Measurements from ENCODE around the gene RTN4IP1.

RTN4IP1 gene

GRCh38 chr6:106617302-106617701, 12.0 kb downstream of the RTN4IP1 start:
- Histone ChIP-seq H3K27ac (ENCODE audit: low read depth, low read length) (no peak overlapping the region), H3K27me3 (ENCODE audit: control insufficient read depth in 5 of 5, insufficient read depth in 4 of 5, low read length in 5 of 5) (no peaks in the 10 kb centered on the region), H3K4me3 (ENCODE audit: low read depth in 1 of 5, low read length in 5 of 5) (no peak overlapping the region), H3K36me3 (ENCODE audit: control insufficient read depth in 5 of 5, insufficient read depth in 5 of 5, low read length in 5 of 5) (peaks cover 2 to 16% (median 8%) of the 10 kb centered on the region in 5 donors), H3K9me3 (ENCODE audit: control insufficient read depth in 5 of 5, low read length in 5 of 5) (no peaks in the 10 kb centered on the region), H3K9ac (ENCODE audit: low read length in 5 of 5) (no peak overlapping the region), H3K4me1 (ENCODE audit: control insufficient read depth in 5 of 5, insufficient read depth in 5 of 5, low read length in 5 of 5) (no peaks in the 10 kb centered on the region)

GRCh38 chr6:106614592-106615257, 14.6 kb downstream of the RTN4IP1 start:
- Histone ChIP-seq H3K4me1 (ENCODE audit: control insufficient read depth in 5 of 5, insufficient read depth in 5 of 5, low read length in 5 of 5) (no peaks in the 10 kb centered on the region), H3K9ac (ENCODE audit: low read length in 5 of 5) (no peak overlapping the region), H3K27ac (ENCODE audit: low read depth, low read length) (no peak overlapping the region), H3K27me3 (ENCODE audit: control insufficient read depth in 5 of 5, insufficient read depth in 4 of 5, low read length in 5 of 5) (no peaks in the 10 kb centered on the region), H3K4me3 (ENCODE audit: low read depth in 1 of 5, low read length in 5 of 5) (no peak overlapping the region), H3K9me3 (ENCODE audit: control insufficient read depth in 5 of 5, low read length in 5 of 5) (no peaks in the 10 kb centered on the region), H3K36me3 (ENCODE audit: control insufficient read depth in 5 of 5, insufficient read depth in 5 of 5, low read length in 5 of 5) (peaks cover 2 to 15% (median 9%) of the 10 kb centered on the region in 5 donors)

GRCh38 chr6:106614166-106614565, 15.1 kb downstream of the RTN4IP1 start:
- H3K27ac ChIP-seq (ENCODE audit: low read depth, low read length): no peak overlapping the region
- no peaks in the 10 kb centered on the region for H3K9me3 ChIP-seq (ENCODE audit: control insufficient read depth in 5 of 5, low read length in 5 of 5)
- H3K4me3 ChIP-seq (ENCODE audit: low read depth in 1 of 5, low read length in 5 of 5): no peak overlapping the region
- no peak overlapping the region for H3K9ac ChIP-seq (ENCODE audit: low read length in 5 of 5)
- H3K4me1 ChIP-seq (ENCODE audit: control insufficient read depth in 5 of 5, insufficient read depth in 5 of 5, low read length in 5 of 5): no peaks in the 10 kb centered on the region
- H3K36me3 ChIP-seq (ENCODE audit: control insufficient read depth in 5 of 5, insufficient read depth in 5 of 5, low read length in 5 of 5): peaks cover 2 to 14% (median 9%) of the 10 kb centered on the region in 5 donors
- H3K27me3 ChIP-seq (ENCODE audit: control insufficient read depth in 5 of 5, insufficient read depth in 4 of 5, low read length in 5 of 5): no peaks in the 10 kb centered on the region

- peaks cover 2 to 10% (median 9%) of the 10 kb centered on the region in 5 donors for H3K36me3 ChIP-seq (ENCODE audit: control insufficient read depth in 5 of 5, insufficient read depth in 5 of 5, low read length in 5 of 5)
- H3K9ac ChIP-seq (ENCODE audit: low read length in 5 of 5): peak overlapping the region in 1 of 5 donors; percentile 16
- no peaks in the 10 kb centered on the region for H3K9me3 ChIP-seq (ENCODE audit: control insufficient read depth in 5 of 5, low read length in 5 of 5)
- no peaks in the 10 kb centered on the region for H3K4me1 ChIP-seq (ENCODE audit: control insufficient read depth in 5 of 5, insufficient read depth in 5 of 5, low read length in 5 of 5)
- H3K27ac ChIP-seq (ENCODE audit: low read depth, low read length): no peak overlapping the region
- no peaks in the 10 kb centered on the region for H3K27me3 ChIP-seq (ENCODE audit: control insufficient read depth in 5 of 5, insufficient read depth in 4 of 5, low read length in 5 of 5)
- H3K4me3 ChIP-seq (ENCODE audit: low read depth in 1 of 5, low read length in 5 of 5): no peak overlapping the region
Measured at GRCh38 chr6:106613590-106613989, 15.7 kb downstream of the RTN4IP1 start.

- no peak overlapping the region for H3K9ac ChIP-seq (ENCODE audit: low read length in 5 of 5)
- H3K36me3 ChIP-seq (ENCODE audit: control insufficient read depth in 5 of 5, insufficient read depth in 5 of 5, low read length in 5 of 5): peaks cover 0 to 10% (median 6%) of the 10 kb centered on the region in 5 donors
- no peak overlapping the region for H3K4me3 ChIP-seq (ENCODE audit: low read depth in 1 of 5, low read length in 5 of 5)
- H3K27ac ChIP-seq (ENCODE audit: low read depth, low read length): no peak overlapping the region
- H3K9me3 ChIP-seq (ENCODE audit: control insufficient read depth in 5 of 5, low read length in 5 of 5): no peaks in the 10 kb centered on the region
- H3K4me1 ChIP-seq (ENCODE audit: control insufficient read depth in 5 of 5, insufficient read depth in 5 of 5, low read length in 5 of 5): no peaks in the 10 kb centered on the region
- no peaks in the 10 kb centered on the region for H3K27me3 ChIP-seq (ENCODE audit: control insufficient read depth in 5 of 5, insufficient read depth in 4 of 5, low read length in 5 of 5)
Measured at GRCh38 chr6:106612671-106613416, 16.5 kb downstream of the RTN4IP1 start.

GRCh38 chr6:106611030-106611429, 18.3 kb downstream of the RTN4IP1 start:
- Histone ChIP-seq H3K27me3 (ENCODE audit: control insufficient read depth in 5 of 5, insufficient read depth in 4 of 5, low read length in 5 of 5) (no peaks in the 10 kb centered on the region), H3K4me3 (ENCODE audit: low read depth in 1 of 5, low read length in 5 of 5) (no peak overlapping the region), H3K27ac (ENCODE audit: low read depth, low read length) (no peak overlapping the region), H3K4me1 (ENCODE audit: control insufficient read depth in 5 of 5, insufficient read depth in 5 of 5, low read length in 5 of 5) (no peaks in the 10 kb centered on the region), H3K36me3 (ENCODE audit: control insufficient read depth in 5 of 5, insufficient read depth in 5 of 5, low read length in 5 of 5) (peaks cover 0 to 6% (median 4%) of the 10 kb centered on the region in 5 donors), H3K9me3 (ENCODE audit: control insufficient read depth in 5 of 5, low read length in 5 of 5) (peaks cover 0 to under 1% (median 0%) of the 10 kb centered on the region in 5 donors), H3K9ac (ENCODE audit: low read length in 5 of 5) (no peak overlapping the region)

GRCh38 chr6:106609699-106610098, 19.6 kb downstream of the RTN4IP1 start:
- no peaks in the 10 kb centered on the region for H3K4me1 ChIP-seq (ENCODE audit: control insufficient read depth in 5 of 5, insufficient read depth in 5 of 5, low read length in 5 of 5)
- no peak overlapping the region for H3K27ac ChIP-seq (ENCODE audit: low read depth, low read length)
- H3K9ac ChIP-seq (ENCODE audit: low read length in 5 of 5): no peak overlapping the region
- peaks cover 0 to 7% (median 5%) of the 10 kb centered on the region in 5 donors for H3K36me3 ChIP-seq (ENCODE audit: control insufficient read depth in 5 of 5, insufficient read depth in 5 of 5, low read length in 5 of 5)
- H3K4me3 ChIP-seq (ENCODE audit: low read depth in 1 of 5, low read length in 5 of 5): no peak overlapping the region
- H3K9me3 ChIP-seq (ENCODE audit: control insufficient read depth in 5 of 5, low read length in 5 of 5): peaks cover 0 to 4% (median 0%) of the 10 kb centered on the region in 5 donors
- H3K27me3 ChIP-seq (ENCODE audit: control insufficient read depth in 5 of 5, insufficient read depth in 4 of 5, low read length in 5 of 5): no peaks in the 10 kb centered on the region

- H3K4me3 ChIP-seq (ENCODE audit: low read depth in 1 of 5, low read length in 5 of 5): no peak overlapping the region
- H3K9ac ChIP-seq (ENCODE audit: low read length in 5 of 5): no peak overlapping the region
- no peaks in the 10 kb centered on the region for H3K27me3 ChIP-seq (ENCODE audit: control insufficient read depth in 5 of 5, insufficient read depth in 4 of 5, low read length in 5 of 5)
Measured at GRCh38 chr6:106608080-106608668, 21.1 kb downstream of the RTN4IP1 start.

GRCh38 chr6:106600329-106600728, 29.0 kb downstream of the RTN4IP1 start:
- H3K9ac ChIP-seq (ENCODE audit: low read length in 5 of 5): no peak overlapping the region
- peaks cover 0 to 4% (median 0%) of the 10 kb centered on the region in 5 donors for H3K36me3 ChIP-seq (ENCODE audit: control insufficient read depth in 5 of 5, insufficient read depth in 5 of 5, low read length in 5 of 5)
- H3K4me1 ChIP-seq (ENCODE audit: control insufficient read depth in 5 of 5, insufficient read depth in 5 of 5, low read length in 5 of 5): peaks cover 0 to 12% (median 8%) of the 10 kb centered on the region in 5 donors
- no peak overlapping the region for H3K4me3 ChIP-seq (ENCODE audit: low read depth in 1 of 5, low read length in 5 of 5)
- H3K9me3 ChIP-seq (ENCODE audit: control insufficient read depth in 5 of 5, low read length in 5 of 5): no peaks in the 10 kb centered on the region
- H3K27me3 ChIP-seq (ENCODE audit: control insufficient read depth in 5 of 5, insufficient read depth in 4 of 5, low read length in 5 of 5): no peaks in the 10 kb centered on the region
- H3K27ac ChIP-seq (ENCODE audit: low read depth, low read length): no peak overlapping the region

More at GRCh38 chr6:106608080-106608668, 21.1 kb downstream of the RTN4IP1 start:
- H3K36me3 ChIP-seq (ENCODE audit: control insufficient read depth in 5 of 5, insufficient read depth in 5 of 5, low read length in 5 of 5): peaks cover 0 to 7% (median 4%) of the 10 kb centered on the region in 5 donors
- peaks cover 0 to 4% (median 0%) of the 10 kb centered on the region in 5 donors for H3K9me3 ChIP-seq (ENCODE audit: control insufficient read depth in 5 of 5, low read length in 5 of 5)
- H3K4me1 ChIP-seq (ENCODE audit: control insufficient read depth in 5 of 5, insufficient read depth in 5 of 5, low read length in 5 of 5): peaks cover 0 to 12% (median 8%) of the 10 kb centered on the region in 5 donors
- H3K27ac ChIP-seq (ENCODE audit: low read depth, low read length): no peak overlapping the region

- Histone ChIP-seq H3K9me3 (ENCODE audit: control insufficient read depth in 5 of 5, low read length in 5 of 5) (no peaks in the 10 kb centered on the region), H3K4me1 (ENCODE audit: control insufficient read depth in 5 of 5, insufficient read depth in 5 of 5, low read length in 5 of 5) (peaks cover 0 to 10% (median 6%) of the 10 kb centered on the region in 5 donors), H3K4me3 (ENCODE audit: low read depth in 1 of 5, low read length in 5 of 5) (no peak overlapping the region), H3K27ac (ENCODE audit: low read depth, low read length) (no peak overlapping the region), H3K9ac (ENCODE audit: low read length in 5 of 5) (no peak overlapping the region), H3K36me3 (ENCODE audit: control insufficient read depth in 5 of 5, insufficient read depth in 5 of 5, low read length in 5 of 5) (no peaks in the 10 kb centered on the region), H3K27me3 (ENCODE audit: control insufficient read depth in 5 of 5, insufficient read depth in 4 of 5, low read length in 5 of 5) (no peaks in the 10 kb centered on the region)
Measured at GRCh38 chr6:106599440-106599839, 29.9 kb downstream of the RTN4IP1 start.

Measured in subcutaneous abdominal adipose tissue (tissue), 5 donors.